GM19452 (cell line): ENCODE results near the gene MCU.

ENCODE experiments used
- ATAC-seq: cut with Tn5 transposase; IDR thresholded peaks from one replicate; pipeline ENCODE4 v1.9.1; 2021; ENCODE audit not compliant: unreplicated experiment

The MCU gene

GRCh38 chr10:72935361-72935760 lies 243.4 kb downstream of the MCU start:
- no peak for ATAC-seq
